Mesendoderm (in vitro differentiated cells): ENCODE results near the gene OGFR.

ENCODE experiments used
- DNase-seq: peaks from one replicate; pipeline ENCODE4 v3.0.0; 2013
- H2AK5ac ChIP-seq: 2 replicates; pipeline ENCODE4 v1.6.1; 2013; ENCODE audit warnings: low read length, inconsistent platforms
- H2BK120ac ChIP-seq: 2 replicates; pipeline ENCODE4 v1.6.1; 2013; ENCODE audit warnings: low read depth, mild to moderate bottlenecking, low read length, moderate library complexity, mixed read lengths
- H2BK15ac ChIP-seq: replicated peaks from 2 replicates; pipeline ENCODE4 v1.6.1; 2013; ENCODE audit warnings: low read depth, mild to moderate bottlenecking, moderate library complexity
- H2BK5ac ChIP-seq: 2 replicates; pipeline ENCODE4 v1.6.1; 2013; ENCODE audit warnings: low read length, inconsistent platforms
- H3K18ac ChIP-seq: 2 replicates; pipeline ENCODE4 v1.6.1; 2013; ENCODE audit warnings: mild to moderate bottlenecking, low read length, mixed read lengths
- H3K23ac ChIP-seq: one replicate; pipeline ENCODE4 v1.6.1; 2013; ENCODE audit warnings: low read length
- H3K27ac ChIP-seq: 2 replicates; pipeline ENCODE4 v1.5.1; 2013; ENCODE audit warnings: low read depth, mild to moderate bottlenecking, inconsistent platforms, low read length, moderate library complexity
- H3K27me3 ChIP-seq: 2 replicates; pipeline ENCODE4 v1.6.1; 2013; ENCODE audit warnings: low read length, control low read depth, mild to moderate bottlenecking, inconsistent platforms; ENCODE audit not compliant: insufficient read depth, poor library complexity
- H3K36me3 ChIP-seq: 2 replicates; pipeline ENCODE4 v1.6.1; 2013; ENCODE audit warnings: low read length, inconsistent platforms; ENCODE audit not compliant: control insufficient read depth, insufficient read depth
- H3K4ac ChIP-seq: one replicate; pipeline ENCODE4 v1.6.1; 2013; ENCODE audit warnings: low read depth, mild to moderate bottlenecking, low read length, moderate library complexity
- H3K4me1 ChIP-seq: 2 replicates; pipeline ENCODE4 v1.6.1; 2013; ENCODE audit warnings: low read depth, low read length, inconsistent platforms; ENCODE audit not compliant: control insufficient read depth
- H3K4me2 ChIP-seq: 2 replicates; pipeline ENCODE4 v1.6.1; 2013; ENCODE audit warnings: low read length
- H3K4me3 ChIP-seq: 2 replicates; pipeline ENCODE4 v1.5.1; 2013; ENCODE audit warnings: mild to moderate bottlenecking, low read length
- H3K56ac ChIP-seq: one replicate; pipeline ENCODE4 v1.6.1; 2013; ENCODE audit warnings: low read length
- H3K79me1 ChIP-seq: 2 replicates; pipeline ENCODE4 v1.6.1; 2013; ENCODE audit warnings: low read length, inconsistent platforms
- H3K79me2 ChIP-seq: 2 replicates; pipeline ENCODE4 v1.6.1; 2013; ENCODE audit warnings: mild to moderate bottlenecking, low read length; ENCODE audit not compliant: control insufficient read depth, insufficient read depth
- H3K9ac ChIP-seq: 2 replicates; pipeline ENCODE4 v1.6.1; 2013; ENCODE audit warnings: low read length, inconsistent platforms
- H4K5ac ChIP-seq: one replicate; pipeline ENCODE4 v1.6.1; 2013; ENCODE audit warnings: low read length
- H4K8ac ChIP-seq: one replicate; pipeline ENCODE4 v1.6.1; 2013; ENCODE audit warnings: low read depth, mild to moderate bottlenecking, control low read depth, low read length, moderate library complexity
- WGBS: extraction: QIAGEN DNeasy Blood & Tissue Kit; methylation state at CpG from one replicate; pipeline ENCODE4 v1.1.7; 2013; ENCODE audit warnings: low lambda C conversion rate, missing lambda C conversion rate; ENCODE audit not compliant: insufficient coverage; ENCODE audit errors: extremely low coverage; 5-methylcytosine and 5-hydroxymethylcytosine counted together

The OGFR gene

GRCh38 chr20:62763404-62763803 lies 41.2 kb upstream of the OGFR start:
- H3K9ac ChIP-seq: no peak overlapping the region
- no peak overlapping the region for H4K5ac ChIP-seq
- no peak overlapping the region for H3K27ac ChIP-seq
- no peak overlapping the region for H2BK15ac ChIP-seq
- no peak overlapping the region for H3K4ac ChIP-seq
- H3K79me2 ChIP-seq: no peaks in the 10 kb centered on the region
- H2BK5ac ChIP-seq: no peak overlapping the region
- no peak overlapping the region for H3K4me2 ChIP-seq
- H3K56ac ChIP-seq: no peak overlapping the region
- no peaks in the 10 kb centered on the region for H3K36me3 ChIP-seq
- no peak overlapping the region for H3K4me3 ChIP-seq
- H2AK5ac ChIP-seq: no peak overlapping the region
- H3K4me1 ChIP-seq: no peaks in the 10 kb centered on the region
- WGBS: no CpG with 5 or more reads among the region's 4 CpGs
- H2BK120ac ChIP-seq: no peak overlapping the region
- H3K27me3 ChIP-seq: no peaks in the 10 kb centered on the region
- H3K79me1 ChIP-seq: no peaks in the 10 kb centered on the region
- no peak overlapping the region for H3K18ac ChIP-seq
- no peak for DNase-seq
- H3K23ac ChIP-seq: no peak overlapping the region
- H4K8ac ChIP-seq: no peak overlapping the region

DNA sequence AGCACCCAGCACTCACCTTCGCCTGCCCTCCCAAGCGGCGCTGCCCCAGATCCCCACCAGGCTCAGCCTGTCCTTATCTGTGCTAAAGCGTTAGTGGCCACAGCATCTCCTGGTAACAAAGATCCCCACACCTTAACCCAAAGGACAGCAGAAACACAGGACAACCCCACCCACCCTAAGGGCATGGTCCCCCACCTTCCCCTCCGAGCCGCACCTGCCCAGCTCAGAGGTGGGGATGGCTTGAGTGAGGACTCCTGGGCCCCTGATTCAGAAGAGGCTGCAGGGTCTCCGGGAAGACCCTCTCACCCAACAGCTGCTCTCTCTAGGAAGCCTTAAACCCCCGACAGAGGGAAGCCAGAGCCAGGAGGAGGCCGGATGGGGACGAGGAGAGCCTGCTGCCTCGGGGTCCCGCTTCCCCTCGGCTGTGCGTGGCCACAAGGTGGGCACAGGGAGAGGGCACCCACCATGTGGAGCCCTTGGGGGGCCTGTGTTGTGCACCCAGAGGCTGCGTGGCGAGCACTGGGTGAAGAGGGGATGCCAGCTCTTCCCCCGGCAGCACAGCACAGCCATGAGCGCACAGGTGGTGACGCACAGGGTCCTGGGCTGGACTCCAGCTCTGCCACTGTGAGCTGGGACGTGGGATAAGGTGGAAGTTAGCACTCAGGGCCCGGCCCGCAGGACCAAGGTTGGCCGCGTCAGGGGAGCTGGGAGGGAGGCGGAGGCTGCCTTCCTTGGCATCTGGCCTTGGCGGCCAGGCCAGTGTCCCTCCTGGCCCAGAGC lies 40.3 kb upstream of the OGFR start:
- Histone ChIP-seq H3K27me3 (no peaks in the 10 kb centered on the region), H4K5ac (no peak overlapping the region), H2BK15ac (no peak overlapping the region), H3K4me1 (no peaks in the 10 kb centered on the region), H3K56ac (no peak overlapping the region), H3K79me1 (no peaks in the 10 kb centered on the region), H3K79me2 (no peaks in the 10 kb centered on the region), H3K4me3 (no peak overlapping the region), H3K23ac (no peak overlapping the region), H3K27ac (no peak overlapping the region), H2BK5ac (no peak overlapping the region), H2BK120ac (no peak overlapping the region), H2AK5ac (no peak overlapping the region), H3K4me2 (no peak overlapping the region), H3K4ac (no peak overlapping the region), H3K36me3 (no peaks in the 10 kb centered on the region), H3K18ac (no peak overlapping the region), H4K8ac (no peak overlapping the region), H3K9ac (no peak overlapping the region)
- no peak for DNase-seq
- WGBS: no CpG with 5 or more reads among the region's 26 CpGs

DNA sequence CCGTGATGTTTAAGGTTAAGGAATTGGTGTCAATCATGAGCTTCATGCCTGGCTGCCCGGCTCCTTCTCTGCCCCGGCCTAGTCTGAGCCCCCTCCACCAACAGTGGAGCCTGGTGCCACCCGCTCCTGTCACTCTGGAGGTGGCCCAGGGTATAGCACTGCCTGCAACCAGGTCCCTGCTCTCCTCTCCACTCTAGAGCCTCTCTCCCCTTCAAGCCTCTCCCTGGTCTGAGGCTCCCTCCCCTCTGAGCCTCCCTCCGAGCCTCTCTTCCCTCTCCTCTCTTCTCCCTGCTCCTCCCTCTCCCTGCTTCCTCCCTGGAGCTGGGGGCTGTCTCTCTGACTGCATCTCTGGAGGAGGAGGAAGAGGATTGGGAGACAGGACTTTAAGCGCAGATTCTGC lies 39.6 kb upstream of the OGFR start:
- H3K4me2 ChIP-seq: no peak overlapping the region
- no peak overlapping the region for H3K56ac ChIP-seq
- no peaks in the 10 kb centered on the region for H3K79me1 ChIP-seq
- no peaks in the 10 kb centered on the region for H3K27me3 ChIP-seq
- no peak overlapping the region for H3K4ac ChIP-seq
- H3K23ac ChIP-seq: no peak overlapping the region
- H4K5ac ChIP-seq: no peak overlapping the region
- no peaks in the 10 kb centered on the region for H3K36me3 ChIP-seq
- no peak overlapping the region for H3K9ac ChIP-seq
- DNase-seq: no peak
- H3K18ac ChIP-seq: no peak overlapping the region
- H3K27ac ChIP-seq: no peak overlapping the region
- H2BK15ac ChIP-seq: no peak overlapping the region
- H3K4me3 ChIP-seq: no peak overlapping the region
- H2AK5ac ChIP-seq: no peak overlapping the region
- no peaks in the 10 kb centered on the region for H3K4me1 ChIP-seq
- H2BK120ac ChIP-seq: no peak overlapping the region
- no CpG with 5 or more reads among the region's 6 CpGs for WGBS
- H3K79me2 ChIP-seq: no peaks in the 10 kb centered on the region
- no peak overlapping the region for H2BK5ac ChIP-seq
- no peak overlapping the region for H4K8ac ChIP-seq

- H3K9ac ChIP-seq: no peak overlapping the region
- H3K27me3 ChIP-seq: no peaks in the 10 kb centered on the region
- H3K18ac ChIP-seq: no peak overlapping the region
- no peaks in the 10 kb centered on the region for H3K79me2 ChIP-seq
- H3K4me2 ChIP-seq: no peak overlapping the region
- H2BK15ac ChIP-seq: no peak overlapping the region
- no peaks in the 10 kb centered on the region for H3K79me1 ChIP-seq
- no peak overlapping the region for H2AK5ac ChIP-seq
- H4K5ac ChIP-seq: no peak overlapping the region
- no peak overlapping the region for H3K23ac ChIP-seq
- no peak overlapping the region for H3K56ac ChIP-seq
- no CpG with 5 or more reads among the region's 15 CpGs for WGBS
- no peak overlapping the region for H3K27ac ChIP-seq
- H3K36me3 ChIP-seq: no peaks in the 10 kb centered on the region
- H4K8ac ChIP-seq: no peak overlapping the region
- H2BK120ac ChIP-seq: no peak overlapping the region
- no peak overlapping the region for H2BK5ac ChIP-seq
- DNase-seq: no peak
- H3K4ac ChIP-seq: no peak overlapping the region
- H3K4me3 ChIP-seq: no peak overlapping the region
- no peaks in the 10 kb centered on the region for H3K4me1 ChIP-seq
Observed at GRCh38 chr20:62765432-62766070, 39.1 kb upstream of the OGFR start.

- Histone ChIP-seq H3K23ac (no peak overlapping the region), H3K79me2 (no peaks in the 10 kb centered on the region), H2BK5ac (no peak overlapping the region), H3K9ac (no peak overlapping the region), H3K56ac (no peak overlapping the region), H3K18ac (no peak overlapping the region), H4K8ac (no peak overlapping the region), H3K36me3 (no peaks in the 10 kb centered on the region), H3K4me3 (no peak overlapping the region), H4K5ac (no peak overlapping the region), H3K79me1 (no peaks in the 10 kb centered on the region), H3K4me1 (no peaks in the 10 kb centered on the region), H2BK120ac (no peak overlapping the region), H2AK5ac (no peak overlapping the region), H3K27me3 (no peaks in the 10 kb centered on the region), H3K4me2 (no peak overlapping the region), H2BK15ac (no peak overlapping the region), H3K4ac (no peak overlapping the region), H3K27ac (no peak overlapping the region)
- WGBS: no CpG with 5 or more reads among the region's 10 CpGs
- DNase-seq: no peak
Observed at GRCh38 chr20:62766071-62766450, 38.6 kb upstream of the OGFR start.
